H9 (cell line): ENCODE results near the gene CNTN3. TPM values are rescaled to one million over a fixed set of nuclear protein-coding genes. Genes with fewer than 3 reads are reported as not detected.

Experiments used
- DNase-seq: peaks from one replicate; pipeline ENCODE4 v3.0.0-alpha.2; 2017
- H2AFZ ChIP-seq: one replicate; pipeline ENCODE4 v1.6.1; 2013; ENCODE audit warnings: mild to moderate bottlenecking, low read length, control low read depth, moderate library complexity
- H2AK5ac ChIP-seq: 2 replicates; pipeline ENCODE4 v1.6.1; 2013; ENCODE audit warnings: low read length, control low read depth, mixed read lengths; ENCODE audit not compliant: insufficient read length
- H2BK120ac ChIP-seq: one replicate; pipeline ENCODE4 v1.6.1; 2013; ENCODE audit warnings: low read depth, mild to moderate bottlenecking, low read length, control low read depth, inconsistent platforms; ENCODE audit not compliant: poor library complexity, severe bottlenecking
- H2BK12ac ChIP-seq: 2 replicates; pipeline ENCODE4 v1.6.1; 2013; ENCODE audit warnings: low read length, control low read depth, mixed read lengths, low read depth; ENCODE audit not compliant: insufficient read length
- H2BK15ac ChIP-seq: 2 replicates; pipeline ENCODE4 v1.6.1; 2013; ENCODE audit warnings: low read depth, low read length, control low read depth
- H2BK20ac ChIP-seq: one replicate; pipeline ENCODE4 v1.6.1; 2013; ENCODE audit warnings: low read depth, mild to moderate bottlenecking, low read length, control low read depth, inconsistent platforms; ENCODE audit not compliant: poor library complexity, severe bottlenecking
- H2BK5ac ChIP-seq: 2 replicates; pipeline ENCODE4 v1.6.1; 2013; ENCODE audit warnings: low read length, control low read depth, mixed read lengths; ENCODE audit not compliant: insufficient read length
- H3K14ac ChIP-seq: 2 replicates; pipeline ENCODE4 v1.6.1; 2013; ENCODE audit warnings: low read length, control low read depth; ENCODE audit not compliant: insufficient read depth
- H3K18ac ChIP-seq: 2 replicates; pipeline ENCODE4 v1.6.1; 2013; ENCODE audit warnings: low read depth, mild to moderate bottlenecking, mixed read lengths, low read length, control low read depth; ENCODE audit not compliant: insufficient read length
- H3K23ac ChIP-seq: 2 replicates; pipeline ENCODE4 v1.6.1; 2013; ENCODE audit warnings: low read length, control low read depth, mixed read lengths, low read depth; ENCODE audit not compliant: insufficient read length
- H3K23me2 ChIP-seq: 2 replicates; pipeline ENCODE4 v1.6.1; 2013; ENCODE audit warnings: low read depth, mild to moderate bottlenecking, mixed read lengths, low read length, control low read depth; ENCODE audit not compliant: insufficient read length, poor library complexity, severe bottlenecking
- H3K27ac ChIP-seq: 2 replicates; pipeline ENCODE4 v1.5.1; 2013; ENCODE audit warnings: low read length, control low read depth, mixed read lengths, low read depth; ENCODE audit not compliant: insufficient read length
- H3K27me3 ChIP-seq: 2 replicates; pipeline ENCODE4 v1.6.1; 2013; ENCODE audit warnings: low read length, control low read depth, inconsistent platforms; ENCODE audit not compliant: insufficient read depth
- H3K4ac ChIP-seq: 2 replicates; pipeline ENCODE4 v1.6.1; 2013; ENCODE audit warnings: low read depth, mild to moderate bottlenecking, control low read depth, inconsistent platforms, low read length, moderate library complexity
- H3K4me1 ChIP-seq: 2 replicates; pipeline ENCODE4 v1.6.1; 2013; ENCODE audit warnings: low read length, control low read depth, inconsistent platforms; ENCODE audit not compliant: insufficient read depth
- H3K4me2 ChIP-seq: 2 replicates; pipeline ENCODE4 v1.6.1; 2013; ENCODE audit warnings: low read length, control low read depth, mixed read lengths; ENCODE audit not compliant: insufficient read length, insufficient read depth
- H3K56ac ChIP-seq: 2 replicates; pipeline ENCODE4 v1.6.1; 2013; ENCODE audit warnings: low read depth, mild to moderate bottlenecking, mixed read lengths, low read length, control low read depth; ENCODE audit not compliant: insufficient read length
- H3K79me1 ChIP-seq: 2 replicates; pipeline ENCODE4 v1.6.1; 2013; ENCODE audit warnings: low read depth, mild to moderate bottlenecking, moderate library complexity, low read length, control low read depth, inconsistent platforms; ENCODE audit not compliant: insufficient read depth, poor library complexity, severe bottlenecking
- H3K79me2 ChIP-seq: 2 replicates; pipeline ENCODE4 v1.6.1; 2013; ENCODE audit warnings: low read length, control low read depth, inconsistent platforms; ENCODE audit not compliant: insufficient read depth
- H3K9ac ChIP-seq: 2 replicates; pipeline ENCODE4 v1.6.1; 2013; ENCODE audit warnings: low read length, control low read depth, mixed read lengths; ENCODE audit not compliant: insufficient read length; ENCODE audit errors: extremely low read depth
- H3K9me3 ChIP-seq: one replicate; pipeline ENCODE4 v1.6.1; 2013; ENCODE audit warnings: low read depth, low read length, inconsistent platforms; ENCODE audit not compliant: control insufficient read depth
- H3T11ph ChIP-seq: one replicate; pipeline ENCODE4 v1.6.1; 2013; ENCODE audit warnings: mild to moderate bottlenecking, low read length, control low read depth, inconsistent platforms
- H4K20me1 ChIP-seq: one replicate; pipeline ENCODE4 v1.6.1; 2013; ENCODE audit not compliant: control insufficient read depth, insufficient read length, insufficient read depth
- H4K5ac ChIP-seq: 2 replicates; pipeline ENCODE4 v1.6.1; 2013; ENCODE audit warnings: low read depth, mild to moderate bottlenecking, mixed read lengths, low read length, control low read depth; ENCODE audit not compliant: insufficient read length
- H4K8ac ChIP-seq: replicated peaks from 2 replicates; pipeline ENCODE4 v1.6.1; 2013; ENCODE audit warnings: low read length, control low read depth, mixed read lengths, low read depth; ENCODE audit not compliant: insufficient read length
- H4K91ac ChIP-seq: 2 replicates; pipeline ENCODE4 v1.6.1; 2013; ENCODE audit warnings: low read depth, mild to moderate bottlenecking, moderate library complexity, mixed read lengths, low read length, control low read depth; ENCODE audit not compliant: insufficient read length
- H3K27ac Mint-ChIP-seq, 3 experiments: 2 replicates in 2 of 3; 3 replicates in 1 of 3; pipeline ENCODE4 v1.8.0; 2020 to 2021; ENCODE audit warnings: mixed read lengths in 3 of 3, mild to moderate bottlenecking in 1 of 3, moderate library complexity in 1 of 3
- H3K27me3 Mint-ChIP-seq: 2 replicates; pipeline ENCODE4 v1.8.0; 2021; ENCODE audit warnings: low read depth, mild to moderate bottlenecking, moderate library complexity, mixed read lengths
- H3K36me3 Mint-ChIP-seq, 3 experiments: 2 replicates in 2 of 3; 3 replicates in 1 of 3; pipeline ENCODE4 v1.8.0; 2020 to 2021; ENCODE audit warnings: low read depth in 3 of 3, mixed read lengths in 3 of 3; ENCODE audit not compliant: insufficient read depth in 1 of 3
- H3K4me1 Mint-ChIP-seq, 2 experiments: 2 replicates each; pipeline ENCODE4 v1.8.0; 2020; ENCODE audit warnings: mixed read lengths in 2 of 2
- H3K4me3 Mint-ChIP-seq, 2 experiments: 2 replicates in 1 of 2; 3 replicates in 1 of 2; pipeline ENCODE4 v1.8.0; 2020 to 2021; ENCODE audit warnings: mild to moderate bottlenecking in 2 of 2, mixed read lengths in 2 of 2, moderate library complexity in 1 of 2
- H3K9me3 Mint-ChIP-seq, 2 experiments: 2 replicates in 1 of 2; 3 replicates in 1 of 2; pipeline ENCODE4 v1.8.0; 2020; ENCODE audit warnings: mild to moderate bottlenecking in 2 of 2, mixed read lengths in 2 of 2, moderate library complexity in 1 of 2
- CTCF ChIP-seq: fragments of 200-600 bp; sonication (generic); conservative IDR thresholded peaks from 3 replicates; pipeline ENCODE4 v1.8.0; 2021; ENCODE audit warnings: antibody characterized with exemption, mild to moderate bottlenecking
- total RNA-seq: library from RNA; stranded (reverse); gene quantifications from 2 replicates; pipeline ENCODE4 v1.2.1, GENCODE V29; 2021

CNTN3 gene
- total RNA-seq, 1 experiment from 2014 or later, result not detected

DNA sequence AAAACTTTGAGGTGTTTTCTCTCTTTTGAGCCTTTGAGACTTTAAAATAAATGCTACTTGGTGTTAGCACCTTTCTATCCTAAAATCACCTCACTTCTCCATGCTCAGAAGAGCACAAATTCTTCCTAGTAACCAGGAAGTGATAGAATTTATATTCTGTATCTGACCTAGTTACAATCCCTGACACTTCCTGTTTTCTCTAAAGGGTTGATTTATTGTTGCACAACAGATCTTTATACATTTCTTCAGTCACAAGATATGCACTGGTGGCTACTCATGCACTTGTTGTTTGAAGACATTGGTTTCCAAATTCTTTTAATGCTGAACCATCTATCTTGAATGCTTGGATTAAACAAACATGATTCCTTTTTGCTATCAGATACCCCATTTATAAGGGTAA, 47.2 kb upstream of the CNTN3 start:
- Histone ChIP-seq H3K27me3 (no peaks in the 10 kb centered on the region), H3T11ph (no peak overlapping the region)

More for the DNA sequence above, 47.2 kb upstream of the CNTN3 start:
- Mint-ChIP-seq H3K9me3 (peaks cover 4% of the 10 kb centered on the region in 2 experiments; a peak in 2 of 5 replicates), H3K36me3 (0 out of 7 replicates have a peak, but pooled peaks cover 0 to 4% (median 0%) of the 10 kb centered on the region in 3 experiments), H3K4me1 (no peaks in the 10 kb centered on the region), H3K27me3 (no peaks in the 10 kb centered on the region; the same call in 1 of the 2 replicates), H3K4me3 (no peak overlapping the region), H3K27ac (no peak overlapping the region)
- Histone ChIP-seq H3K18ac (no peak overlapping the region), H4K20me1 (no peaks in the 10 kb centered on the region), H2AFZ (no peak overlapping the region), H3K56ac (no peak overlapping the region), H3K27ac (no peak overlapping the region), H4K8ac (no peak overlapping the region), H2BK20ac (no peak overlapping the region), H3K23me2 (no peaks in the 10 kb centered on the region), H3K23ac (no peak overlapping the region), H3K14ac (no peak overlapping the region), H3K9me3 (no peaks in the 10 kb centered on the region), H3K79me2 (no peaks in the 10 kb centered on the region), H2BK12ac (no peak overlapping the region), H2BK120ac (no peak overlapping the region), H3K79me1 (no peaks in the 10 kb centered on the region), H3K4me1 (no peaks in the 10 kb centered on the region), H3K9ac (no peak overlapping the region), H4K5ac (no peak overlapping the region), H3K4me2 (no peak overlapping the region), H3K4ac (no peak overlapping the region), H2AK5ac (no peak overlapping the region), H2BK15ac (no peak overlapping the region), H2BK5ac (no peak overlapping the region), H4K91ac (no peak overlapping the region)
- TF ChIP-seq CTCF, result no peak
- DNase-seq, result no peak
